Keratinocyte (primary cell): ENCODE results near the gene NBPF1.
"Not testable (repeated sequence)": the region's sequence is repeated elsewhere in the genome, so short reads cannot be mapped to it uniquely, and the experiment has no call there.

Source experiments
- CTCF ChIP-seq, 3 experiments: IDR thresholded peaks in 1 of 3; conservative IDR thresholded peaks in 1 of 3; optimal IDR thresholded peaks in 1 of 3; 2 replicates in 2 of 3; 3 replicates in 1 of 3; pipeline versions ENCODE3 to v1.5.1; 2011; ENCODE audit warnings: low read length in 3 of 3, mild to moderate bottlenecking in 3 of 3, moderate library complexity in 2 of 3, control low read depth in 1 of 3, inconsistent platforms in 1 of 3; ENCODE audit not compliant: insufficient read depth in 2 of 3; ENCODE audit errors: extremely low read depth in 1 of 3
- EZH2 ChIP-seq: IDR thresholded peaks from one replicate; pipeline ENCODE4 v1.6.1; 2012; ENCODE audit warnings: inconsistent platforms, mild to moderate bottlenecking, low read length, moderate library complexity

GRCh38 chr1:16557034-16557433 lies 56.3 kb downstream of the NBPF1 start:
- TF ChIP-seq CTCF (optimal IDR thresholded peaks at IDR 0.05 in 1 of 3, IDR thresholded peaks at IDR 0.05 in 1 of 3, conservative IDR thresholded peaks at IDR 0.05 in 1 of 3; ENCODE audit: extremely low read depth in 1 of 3, insufficient read depth in 2 of 3, low read length in 3 of 3); EZH2: not testable (repeated sequence)
